OCI-LY7 (cell line): ENCODE results near the gene FERMT3. TPM values are rescaled to one million over a fixed set of nuclear protein-coding genes. Genes with fewer than 3 reads are reported as not detected.
A peak's percentile ranks its signal among the peaks of the same experiment; 100 is the strongest.

Experiments used
- BruUV-seq: library from RNA; stranded (reverse); fragments of 400-500 nt; replicated peaks from 2 replicates; lab custom pipeline; 2021; lab: Mats Ljungman, UMichigan
- CTCF ChIA-PET: fragments of 300-600 bp; sonication (Branson Sonifier 250); formaldehyde crosslinking; loops from one replicate; lab custom pipeline; 2022; ENCODE audit warnings: antibody characterized with exemption; ENCODE audit not compliant: unreplicated experiment; lab: Charles Lee
- POLR2A ChIA-PET: fragments of 300-600 bp; sonication (Branson Sonifier 250); formaldehyde crosslinking; loops from one replicate; lab custom pipeline; 2022; ENCODE audit warnings: antibody characterized with exemption; lab: Charles Lee
- DNase-seq: peaks from one replicate; pipeline ENCODE4 v3.0.0-alpha.2; 2015; ENCODE audit warnings: low spot score
- H2AFZ ChIP-seq: fragments of 200-600 bp; sonication (generic), shearing (Covaris generic); 2 replicates; pipeline ENCODE4 v1.6.1; 2014; ENCODE audit warnings: mild to moderate bottlenecking, antibody characterized with exemption, low read length, moderate library complexity
- H3K27ac ChIP-seq: fragments of 200-600 bp; sonication (generic); 2 replicates; pipeline ENCODE4 v1.5.1; 2014; ENCODE audit warnings: mixed run types, low read depth, mild to moderate bottlenecking, moderate library complexity, low read length, inconsistent platforms; ENCODE audit not compliant: poor library complexity, severe bottlenecking
- H3K36me3 ChIP-seq: fragments of 200-600 bp; sonication (generic); 2 replicates; pipeline ENCODE4 v1.6.1; 2014; ENCODE audit warnings: mild to moderate bottlenecking, antibody characterized with exemption, low read length, moderate library complexity, mixed read lengths; ENCODE audit not compliant: insufficient read depth
- H3K4me1 ChIP-seq: fragments of 200-600 bp; sonication (generic); 2 replicates; pipeline ENCODE4 v1.5.1; 2014; ENCODE audit warnings: mild to moderate bottlenecking, low read length; ENCODE audit not compliant: insufficient read depth, poor library complexity, severe bottlenecking
- H3K4me2 ChIP-seq: fragments of 200-600 bp; sonication (generic); 2 replicates; pipeline ENCODE4 v1.6.1; 2014; ENCODE audit warnings: mild to moderate bottlenecking, low read length
- H3K4me3 ChIP-seq: fragments of 200-600 bp; sonication (generic); 2 replicates; pipeline ENCODE4 v1.5.1; 2014; ENCODE audit warnings: mild to moderate bottlenecking, low read depth, low read length; ENCODE audit not compliant: poor library complexity, severe bottlenecking
- H3K79me2 ChIP-seq: fragments of 200-600 bp; sonication (generic); 2 replicates; pipeline ENCODE4 v1.6.1; 2016; ENCODE audit warnings: low read depth, mild to moderate bottlenecking, low read length, moderate library complexity, mixed read lengths; ENCODE audit not compliant: insufficient read depth
- H3K9me2 ChIP-seq: fragments of 200-600 bp; sonication (generic); 2 replicates; pipeline ENCODE4 v1.6.1; 2016; ENCODE audit warnings: mild to moderate bottlenecking, low read length, mixed read lengths; ENCODE audit not compliant: insufficient read depth
- H3K9me3 ChIP-seq: fragments of 200-600 bp; sonication (generic); 2 replicates; pipeline ENCODE4 v1.6.1; 2014; ENCODE audit warnings: mild to moderate bottlenecking, mixed run types, low read length, mixed read lengths
- H4K20me1 ChIP-seq: fragments of 200-600 bp; sonication (generic); 2 replicates; pipeline ENCODE4 v1.6.1; 2014; ENCODE audit warnings: mild to moderate bottlenecking, antibody characterized with exemption, low read length, moderate library complexity, mixed read lengths; ENCODE audit not compliant: insufficient read depth
- EZH2phosphoT487 ChIP-seq: fragments of 200-600 bp; sonication (generic); IDR thresholded peaks from 2 replicates; pipeline ENCODE4 v1.6.1; 2018; ENCODE audit warnings: low read depth, borderline replicate concordance, mild to moderate bottlenecking, mixed run types, antibody characterized with exemption, low read length, moderate library complexity, mixed read lengths
- intact Hi-C: fragments of 100-400 bp; cut with micrococcal nuclease; formaldehyde crosslinking; loops from one replicate; pipeline ENCODE4 v1.10.0; 2022; ENCODE audit not compliant: unreplicated experiment
- total RNA-seq, 2 experiments: library from RNA; depleted of rRNA in 1 of 2; stranded (reverse); fragments of >200 nt in 1 of 2; shearing (Covaris generic) in 1 of 2; gene quantifications; 2 replicates each; pipeline ENCODE4 v1.2.3, GENCODE V29; 2014 to 2022
- TF ChIP-seq, protein P1 (sequence below): fragments of 200-600 bp; sonication (generic); conservative IDR thresholded peaks from 2 replicates; pipeline ENCODE4 v1.5.1; 2014; ENCODE audit warnings: mild to moderate bottlenecking, antibody characterized with exemption, low read length, moderate library complexity, mixed read lengths

FERMT3 gene
- total RNA-seq, 2 experiments from 2014 or later, result 120 to 201 TPM

DNA sequence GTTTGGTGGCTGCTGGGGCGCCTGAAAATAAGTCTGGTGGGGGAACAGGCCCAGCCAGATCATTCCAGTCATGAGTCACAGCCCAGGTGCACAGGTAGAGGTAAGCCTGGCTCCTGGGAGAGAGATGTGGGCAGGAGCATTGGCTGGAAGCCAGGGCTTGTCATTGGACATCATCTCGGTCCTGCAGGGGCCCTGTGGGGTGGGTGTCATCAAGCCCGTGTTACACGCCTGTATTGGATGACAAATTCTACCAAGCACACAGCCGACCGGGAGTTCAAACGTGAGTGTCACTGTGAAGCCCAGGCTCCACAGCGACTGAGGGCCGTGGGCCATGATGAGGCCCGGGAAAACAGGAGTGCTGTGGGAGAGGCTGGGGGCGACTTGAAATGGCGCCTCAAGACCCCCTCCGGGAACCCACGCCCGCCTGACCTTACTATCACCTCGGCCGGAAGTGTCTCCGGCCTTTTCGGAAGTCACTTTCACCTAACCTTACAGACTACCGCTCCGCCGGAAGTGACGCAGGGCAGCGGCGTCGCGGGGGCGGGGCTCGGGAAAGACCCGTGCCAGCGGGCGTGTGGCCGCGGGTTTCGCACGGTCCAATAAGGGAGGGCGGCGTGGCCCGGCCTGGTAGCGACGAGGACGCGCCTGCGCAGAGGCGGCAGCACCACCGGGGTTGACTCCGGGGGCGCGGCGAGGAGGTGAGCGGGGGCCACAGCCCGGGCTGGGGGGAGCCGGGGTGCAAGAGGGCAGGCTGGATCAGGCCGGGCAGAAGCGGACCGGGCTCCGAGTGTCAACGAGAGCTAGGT is 34.1 kb downstream of the FERMT3 start, which contains the start of gene FKBP2:
TSS of gene FKBP2 (plus strand) at position 661 of the 806 bp plus-strand sequence. CDS start 1,293 bp downstream, outside the sequence.
- Histone ChIP-seq H3K79me2 (peaks cover 21% of the 10 kb centered on the region), H3K4me2 (peak within 1 kb of the TSS; percentile 98), H3K9me3 (no peaks in the 10 kb centered on the region), H4K20me1 (no peaks in the 10 kb centered on the region), H3K4me1 (peaks cover 49% of the 10 kb centered on the region), H3K36me3 (peaks cover 47% of the 10 kb centered on the region), H3K27ac (peak within 1 kb of the TSS; percentile 91), H3K9me2 (no peaks in the 10 kb centered on the region), H3K4me3 (peak within 1 kb of the TSS; percentile 81), H2AFZ (no peak within 1 kb of the TSS; the same call in 1 of the 2 replicates)
- intact Hi-C loops, result loop anchor here (1.0 to 2.0 kb wide), 4 partner anchors 10 to 64 kb away; partner anchors contain the start of genes DNAJC4, ESRRA, FERMT3 and STIP1
- POLR2A ChIA-PET, result interaction anchor here (0.7 to 2.5 kb wide), 7 partner anchors 8 to 77 kb away, joined by 3 to 27 read pairs (median 6); partner anchors contain the start of genes FERMT3, NUDT22, PRDX5 and TRMT112
- DNase-seq, result peak; percentile 98
- BruUV-seq, result TSS peak; percentile 97
- CTCF ChIA-PET, result interaction anchor here (0.6 to 0.9 kb wide), 4 partner anchors 35 to 1372 kb away, joined by 3 to 4 read pairs (median 3); no protein-coding TSS in a partner anchor
- no peak for TF ChIP-seq EZH2phosphoT487
- TF ChIP-seq, protein P1, sequence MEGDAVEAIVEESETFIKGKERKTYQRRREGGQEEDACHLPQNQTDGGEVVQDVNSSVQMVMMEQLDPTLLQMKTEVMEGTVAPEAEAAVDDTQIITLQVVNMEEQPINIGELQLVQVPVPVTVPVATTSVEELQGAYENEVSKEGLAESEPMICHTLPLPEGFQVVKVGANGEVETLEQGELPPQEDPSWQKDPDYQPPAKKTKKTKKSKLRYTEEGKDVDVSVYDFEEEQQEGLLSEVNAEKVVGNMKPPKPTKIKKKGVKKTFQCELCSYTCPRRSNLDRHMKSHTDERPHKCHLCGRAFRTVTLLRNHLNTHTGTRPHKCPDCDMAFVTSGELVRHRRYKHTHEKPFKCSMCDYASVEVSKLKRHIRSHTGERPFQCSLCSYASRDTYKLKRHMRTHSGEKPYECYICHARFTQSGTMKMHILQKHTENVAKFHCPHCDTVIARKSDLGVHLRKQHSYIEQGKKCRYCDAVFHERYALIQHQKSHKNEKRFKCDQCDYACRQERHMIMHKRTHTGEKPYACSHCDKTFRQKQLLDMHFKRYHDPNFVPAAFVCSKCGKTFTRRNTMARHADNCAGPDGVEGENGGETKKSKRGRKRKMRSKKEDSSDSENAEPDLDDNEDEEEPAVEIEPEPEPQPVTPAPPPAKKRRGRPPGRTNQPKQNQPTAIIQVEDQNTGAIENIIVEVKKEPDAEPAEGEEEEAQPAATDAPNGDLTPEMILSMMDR, result no peak

DNA sequence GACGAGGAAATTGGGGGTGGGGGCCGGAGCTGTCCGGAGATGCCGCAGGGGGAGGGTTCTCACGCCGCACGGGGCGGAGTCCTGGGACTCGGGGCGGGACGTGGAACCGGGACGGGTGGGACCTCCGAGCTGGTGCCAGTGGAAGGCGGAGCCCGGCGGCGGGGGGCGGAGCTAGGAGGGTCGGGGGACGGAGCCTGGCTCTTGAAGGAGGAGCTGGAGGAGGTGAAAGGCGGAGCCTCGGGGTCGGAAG is 34.6 kb downstream of the FERMT3 start:
- H3K36me3 ChIP-seq, result peaks cover 47% of the 10 kb centered on the region
- ChIA-PET CTCF (interaction anchor here (0.6 to 0.9 kb wide), 4 partner anchors 36 to 1372 kb away, joined by 3 to 4 read pairs (median 3); no protein-coding TSS in a partner anchor), POLR2A (interaction anchor here (0.7 to 2.5 kb wide), 7 partner anchors 8 to 77 kb away, joined by 3 to 27 read pairs (median 6); partner anchors contain the start of genes FERMT3, NUDT22, PRDX5 and TRMT112)
- H2AFZ ChIP-seq, result no peak overlapping the region; the same call in 1 of the 2 replicates
- H4K20me1 ChIP-seq, result no peaks in the 10 kb centered on the region
- no TSS peak for BruUV-seq
- DNase-seq, result no peak
- no peak for TF ChIP-seq EZH2phosphoT487
- TF ChIP-seq, protein P1, result no peak
- no peaks in the 10 kb centered on the region for H3K9me3 ChIP-seq
- peak overlapping the region; percentile 81 for H3K4me3 ChIP-seq
- peaks cover 46% of the 10 kb centered on the region for H3K4me1 ChIP-seq
- H3K27ac ChIP-seq, result peak overlapping the region; percentile 91
- intact Hi-C loops, result loop anchor here (2.0 kb wide), 3 partner anchors 34 to 64 kb away; partner anchors contain the start of genes ESRRA, FERMT3 and STIP1
- peaks cover 26% of the 10 kb centered on the region for H3K79me2 ChIP-seq
- H3K9me2 ChIP-seq, result no peaks in the 10 kb centered on the region
- H3K4me2 ChIP-seq, result peak overlapping the region; percentile 92
